ENCODE results near the gene SMYD3.

The SMYD3 gene

DNA sequence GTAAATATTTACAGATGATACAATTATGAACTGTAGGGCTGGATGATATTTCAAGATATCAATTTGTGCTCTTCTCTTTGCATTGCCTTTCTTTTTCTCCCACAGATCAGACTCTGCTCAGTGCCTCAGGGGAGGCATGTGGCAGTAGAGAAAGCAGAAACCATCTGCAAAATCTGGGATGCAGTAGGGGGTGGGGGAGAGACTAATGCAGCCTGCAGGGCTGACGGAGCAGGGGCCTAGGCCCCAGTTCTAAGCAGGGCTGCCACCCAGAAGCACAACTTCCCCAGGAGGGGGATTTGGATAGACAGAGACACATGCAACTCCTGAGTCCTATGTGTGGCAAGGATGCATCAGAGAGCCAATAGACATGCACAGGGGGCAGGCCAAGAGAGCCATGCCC lies 511.6 kb downstream of the SMYD3 start:
- H3K27ac Mint-ChIP-seq, result no peak overlapping the region
- no peak overlapping the region for H3K4me3 Mint-ChIP-seq
- no peak for DNase-seq
- H3K27me3 Mint-ChIP-seq (ENCODE audit: low read depth, poor library complexity), result peaks cover 7% of the 10 kb centered on the region
- H3K36me3 Mint-ChIP-seq (ENCODE audit: low read depth), result peaks cover 20% of the 10 kb centered on the region
- peaks cover 36% of the 10 kb centered on the region for H3K4me1 Mint-ChIP-seq
- TF ChIP-seq, protein P1, sequence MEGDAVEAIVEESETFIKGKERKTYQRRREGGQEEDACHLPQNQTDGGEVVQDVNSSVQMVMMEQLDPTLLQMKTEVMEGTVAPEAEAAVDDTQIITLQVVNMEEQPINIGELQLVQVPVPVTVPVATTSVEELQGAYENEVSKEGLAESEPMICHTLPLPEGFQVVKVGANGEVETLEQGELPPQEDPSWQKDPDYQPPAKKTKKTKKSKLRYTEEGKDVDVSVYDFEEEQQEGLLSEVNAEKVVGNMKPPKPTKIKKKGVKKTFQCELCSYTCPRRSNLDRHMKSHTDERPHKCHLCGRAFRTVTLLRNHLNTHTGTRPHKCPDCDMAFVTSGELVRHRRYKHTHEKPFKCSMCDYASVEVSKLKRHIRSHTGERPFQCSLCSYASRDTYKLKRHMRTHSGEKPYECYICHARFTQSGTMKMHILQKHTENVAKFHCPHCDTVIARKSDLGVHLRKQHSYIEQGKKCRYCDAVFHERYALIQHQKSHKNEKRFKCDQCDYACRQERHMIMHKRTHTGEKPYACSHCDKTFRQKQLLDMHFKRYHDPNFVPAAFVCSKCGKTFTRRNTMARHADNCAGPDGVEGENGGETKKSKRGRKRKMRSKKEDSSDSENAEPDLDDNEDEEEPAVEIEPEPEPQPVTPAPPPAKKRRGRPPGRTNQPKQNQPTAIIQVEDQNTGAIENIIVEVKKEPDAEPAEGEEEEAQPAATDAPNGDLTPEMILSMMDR (IDR thresholded peaks at IDR 0.05), result no peak
- H3K9me3 Mint-ChIP-seq, result peaks cover 13% of the 10 kb centered on the region

DNA sequence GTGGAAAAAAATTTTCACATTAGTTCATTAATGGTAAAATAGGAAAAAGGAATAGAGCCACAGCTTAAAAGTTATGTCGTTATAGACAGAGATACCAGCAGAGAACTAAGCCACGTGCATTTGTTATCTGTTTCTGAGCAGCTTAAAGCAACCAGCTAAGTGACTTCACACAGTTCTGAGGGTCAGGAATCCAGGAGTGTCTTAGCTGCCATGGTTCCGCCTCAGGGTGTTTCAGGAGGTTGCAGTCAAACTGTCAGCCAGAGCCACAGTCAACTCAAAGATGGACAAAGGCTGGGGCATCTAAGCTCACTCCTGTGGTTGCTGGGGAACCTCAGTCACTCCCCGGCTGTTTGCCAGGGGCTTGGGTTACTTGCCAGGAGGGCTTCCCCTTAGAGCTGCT lies 515.8 kb downstream of the SMYD3 start:
- Mint-ChIP-seq H3K9me3 (peaks cover 7% of the 10 kb centered on the region), H3K36me3 (ENCODE audit: low read depth) (peaks cover 10% of the 10 kb centered on the region), H3K27ac (no peak overlapping the region), H3K27me3 (ENCODE audit: low read depth, poor library complexity) (peaks cover 3% of the 10 kb centered on the region), H3K4me3 (no peak overlapping the region), H3K4me1 (peaks cover 42% of the 10 kb centered on the region)
- TF ChIP-seq, protein P1 (IDR thresholded peaks at IDR 0.05), result no peak
- DNase-seq, result no peak

DNA sequence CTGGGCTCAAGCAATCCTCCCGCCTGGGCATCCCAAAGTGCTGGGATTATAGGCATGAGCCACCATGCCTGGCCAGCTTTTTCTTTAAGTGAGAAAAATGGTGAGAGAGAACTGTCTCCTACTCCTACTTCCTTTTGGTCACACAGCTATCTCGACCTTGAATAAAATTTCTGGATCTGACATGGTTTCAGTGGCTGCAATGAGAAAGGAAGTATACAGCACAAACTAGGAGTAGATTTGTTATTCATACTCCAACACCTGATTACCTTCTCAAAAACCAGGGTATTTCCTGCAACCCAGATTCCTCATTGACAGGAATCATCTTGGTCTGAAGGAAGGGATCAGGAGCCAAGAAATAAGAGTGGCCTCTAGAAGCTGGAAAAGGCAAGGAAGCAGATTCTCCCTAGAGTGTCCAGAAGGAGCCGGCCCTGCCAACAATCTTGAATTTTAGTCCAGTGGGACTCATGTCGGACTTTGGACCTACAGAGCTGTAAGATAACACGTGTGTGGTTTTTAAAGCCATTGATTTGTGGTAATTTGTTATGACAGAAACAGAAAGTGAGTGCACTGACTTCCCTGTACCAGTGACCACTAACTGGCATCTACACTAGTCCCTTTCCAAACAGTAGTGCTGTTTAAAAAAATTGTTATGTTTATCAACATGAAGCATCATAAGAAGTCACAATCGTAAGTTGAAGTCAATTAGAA lies 516.6 kb downstream of the SMYD3 start:
- Mint-ChIP-seq H3K4me1 (peaks cover 44% of the 10 kb centered on the region), H3K4me3 (no peak overlapping the region), H3K36me3 (ENCODE audit: low read depth) (peaks cover 10% of the 10 kb centered on the region), H3K27ac (no peak overlapping the region), H3K9me3 (peaks cover 7% of the 10 kb centered on the region), H3K27me3 (ENCODE audit: low read depth, poor library complexity) (peaks cover 3% of the 10 kb centered on the region)
- DNase-seq, result no peak
- TF ChIP-seq, protein P1 (IDR thresholded peaks at IDR 0.05), result no peak

DNA sequence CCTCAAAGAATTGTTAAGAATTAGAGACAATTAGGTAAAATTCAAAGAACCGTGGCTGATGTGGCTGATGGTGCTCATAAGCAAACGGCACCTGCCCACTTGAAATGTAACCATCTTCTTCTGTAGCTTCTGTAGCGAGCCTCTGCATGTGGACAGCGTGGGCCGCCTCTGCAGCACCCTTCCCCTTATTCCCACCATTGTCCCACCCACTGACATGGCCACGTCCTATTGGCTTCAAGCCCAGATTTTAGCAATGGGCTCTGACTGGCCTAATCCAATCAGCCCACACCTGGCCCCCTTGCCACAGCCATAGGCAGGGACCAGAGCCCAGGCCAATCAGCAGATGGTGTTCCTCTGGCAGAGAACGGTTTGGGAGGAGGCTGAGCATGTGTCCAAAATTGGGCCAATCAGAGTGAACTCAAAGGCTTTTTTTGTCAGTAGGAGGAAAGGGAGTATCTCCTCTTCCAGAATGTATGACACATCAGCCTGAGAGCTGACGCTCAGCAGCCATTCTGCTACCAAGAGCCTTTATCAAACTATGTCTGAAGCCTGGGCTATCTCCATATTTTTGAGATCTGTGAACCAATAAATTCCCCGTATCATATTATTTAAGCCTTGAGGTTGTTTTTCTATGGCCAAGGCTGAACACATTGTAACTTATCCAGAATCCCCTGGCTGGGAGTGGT lies 518.5 kb downstream of the SMYD3 start:
- H3K36me3 Mint-ChIP-seq (ENCODE audit: low read depth), result peaks cover 3% of the 10 kb centered on the region
- H3K27ac Mint-ChIP-seq, result no peak overlapping the region
- H3K4me1 Mint-ChIP-seq, result peaks cover 47% of the 10 kb centered on the region
- no peak for DNase-seq
- no peaks in the 10 kb centered on the region for H3K9me3 Mint-ChIP-seq
- no peaks in the 10 kb centered on the region for H3K27me3 Mint-ChIP-seq (ENCODE audit: low read depth, poor library complexity)
- H3K4me3 Mint-ChIP-seq, result no peak overlapping the region
- TF ChIP-seq, protein P1 (IDR thresholded peaks at IDR 0.05), result no peak

DNA sequence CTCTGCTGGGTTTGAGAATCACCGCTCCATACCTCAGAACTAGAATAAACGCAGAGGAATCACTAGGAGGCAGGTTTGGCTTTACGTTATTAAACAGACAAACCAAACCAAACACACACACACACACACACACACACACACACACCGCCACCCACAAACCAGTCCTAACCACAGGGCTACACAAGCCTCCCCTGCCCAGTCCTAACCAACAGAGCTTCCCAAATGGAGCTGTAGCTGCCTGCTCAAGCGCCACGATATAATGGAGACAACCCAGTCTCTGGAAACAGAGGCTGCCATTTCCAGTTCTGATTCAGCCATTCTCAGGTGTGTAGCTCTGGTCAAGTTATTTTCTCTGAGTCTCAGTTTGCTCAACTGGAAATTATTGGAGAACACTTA lies 519.1 kb downstream of the SMYD3 start:
- Mint-ChIP-seq H3K4me1 (peaks cover 51% of the 10 kb centered on the region), H3K36me3 (ENCODE audit: low read depth) (no peaks in the 10 kb centered on the region), H3K4me3 (no peak overlapping the region), H3K9me3 (no peaks in the 10 kb centered on the region), H3K27me3 (ENCODE audit: low read depth, poor library complexity) (no peaks in the 10 kb centered on the region), H3K27ac (peak overlapping the region; percentile 79)
- no peak for DNase-seq
- TF ChIP-seq, protein P1 (IDR thresholded peaks at IDR 0.05), result no peak

DNA sequence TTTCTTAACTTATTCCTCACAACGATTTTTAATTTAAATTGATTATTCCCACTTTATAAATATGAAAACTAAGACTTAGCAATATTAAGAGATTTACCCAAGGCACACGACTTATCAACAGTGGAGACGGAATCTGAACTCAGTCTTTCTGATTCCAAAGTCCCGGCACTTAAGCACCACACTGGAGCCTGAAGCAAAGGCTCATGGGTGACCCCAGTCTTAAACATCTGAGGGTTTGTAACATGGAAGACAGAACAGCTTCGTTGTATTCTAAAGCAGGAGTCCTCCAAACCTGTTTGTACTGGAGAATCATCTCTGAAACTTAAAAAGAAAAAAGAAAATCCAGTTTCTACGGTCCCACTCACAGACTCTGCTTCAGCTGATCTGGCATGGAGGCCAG lies 519.5 kb downstream of the SMYD3 start:
- Mint-ChIP-seq H3K9me3 (no peaks in the 10 kb centered on the region), H3K27ac (no peak overlapping the region), H3K36me3 (ENCODE audit: low read depth) (no peaks in the 10 kb centered on the region), H3K4me1 (peaks cover 51% of the 10 kb centered on the region), H3K4me3 (no peak overlapping the region), H3K27me3 (ENCODE audit: low read depth, poor library complexity) (no peaks in the 10 kb centered on the region)
- DNase-seq, result no peak
- TF ChIP-seq, protein P1 (IDR thresholded peaks at IDR 0.05), result no peak

Data from nephron progenitor cell (in vitro differentiated cells).